Measurements from ENCODE around the gene C6. TPM values are rescaled to one million over a fixed set of nuclear protein-coding genes. Genes with fewer than 3 reads are reported as not detected.

Gene C6
- total RNA-seq, 1 experiment from 2014 or later = not detected

DNA sequence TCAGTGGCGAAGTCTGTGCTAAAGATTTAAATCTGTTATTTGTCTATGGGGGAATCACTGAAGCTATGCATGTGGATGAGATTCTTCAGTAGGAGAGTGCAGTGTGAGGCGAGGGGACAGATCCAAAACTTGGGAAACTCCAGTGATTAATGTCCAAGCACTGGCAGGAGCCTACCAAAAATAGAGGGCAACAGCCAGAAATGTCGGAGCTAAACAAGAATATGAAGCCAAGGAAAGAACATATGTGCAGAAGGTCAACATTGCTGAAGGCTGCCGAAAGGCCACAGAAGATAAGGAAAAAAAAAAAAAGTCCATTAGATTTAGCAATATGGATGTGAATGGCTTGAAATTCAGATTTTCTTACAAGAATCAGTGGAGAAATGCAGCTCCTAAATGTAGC lies 61.8 kb downstream of the C6 start:
- in situ Hi-C loops (cut with HindIII; ENCODE audit: low sequenced_read_pairs) = no loop called here
- no peak for DNase-seq (ENCODE audit: low spot score)

DNA sequence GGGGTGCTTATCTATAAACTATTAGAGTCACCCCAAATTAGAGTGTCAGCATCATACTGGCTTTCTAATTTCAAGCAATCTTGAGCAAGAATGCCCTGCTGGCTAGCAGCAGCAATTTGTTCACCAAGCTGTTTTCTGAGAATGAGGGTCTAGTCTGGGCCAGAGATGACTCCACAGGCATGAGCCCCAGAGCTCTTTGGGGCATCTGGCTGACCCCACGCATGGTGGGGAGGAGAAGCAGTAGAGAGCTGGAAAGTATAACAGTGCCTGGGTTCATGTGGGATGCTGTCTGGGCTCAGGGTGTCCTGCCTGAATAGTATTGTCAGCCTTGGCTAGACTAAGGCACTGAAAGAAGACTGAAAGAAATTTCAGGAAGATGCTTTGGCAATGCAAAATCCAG lies 64.9 kb downstream of the C6 start:
- in situ Hi-C loops (cut with HindIII; ENCODE audit: low sequenced_read_pairs) = no loop called here

DNA sequence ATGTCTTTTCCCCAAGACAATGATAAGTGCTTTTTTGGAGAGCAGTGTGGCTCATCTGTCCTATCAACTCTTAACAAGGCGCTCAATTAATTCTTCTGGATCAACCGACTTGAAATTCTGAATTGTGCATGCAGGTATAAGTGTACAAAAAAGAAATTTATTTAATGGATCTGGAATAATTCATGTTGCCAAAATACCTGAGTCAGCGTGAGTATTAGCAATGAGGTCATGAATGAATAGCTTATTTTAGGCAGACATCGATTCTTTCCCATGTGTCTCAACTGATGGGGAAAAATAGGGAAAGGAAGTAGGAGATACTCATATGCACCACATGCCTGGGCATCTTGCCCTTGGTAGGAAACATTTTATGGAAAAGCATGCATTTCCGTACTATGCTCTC lies 68.0 kb downstream of the C6 start:
- DNase-seq (ENCODE audit: low spot score) = no peak
- in situ Hi-C loops (cut with HindIII; ENCODE audit: low sequenced_read_pairs) = no loop called here

More for the DNA sequence above, 64.9 kb downstream of the C6 start:
- no peak for DNase-seq (ENCODE audit: low spot score)

DNA sequence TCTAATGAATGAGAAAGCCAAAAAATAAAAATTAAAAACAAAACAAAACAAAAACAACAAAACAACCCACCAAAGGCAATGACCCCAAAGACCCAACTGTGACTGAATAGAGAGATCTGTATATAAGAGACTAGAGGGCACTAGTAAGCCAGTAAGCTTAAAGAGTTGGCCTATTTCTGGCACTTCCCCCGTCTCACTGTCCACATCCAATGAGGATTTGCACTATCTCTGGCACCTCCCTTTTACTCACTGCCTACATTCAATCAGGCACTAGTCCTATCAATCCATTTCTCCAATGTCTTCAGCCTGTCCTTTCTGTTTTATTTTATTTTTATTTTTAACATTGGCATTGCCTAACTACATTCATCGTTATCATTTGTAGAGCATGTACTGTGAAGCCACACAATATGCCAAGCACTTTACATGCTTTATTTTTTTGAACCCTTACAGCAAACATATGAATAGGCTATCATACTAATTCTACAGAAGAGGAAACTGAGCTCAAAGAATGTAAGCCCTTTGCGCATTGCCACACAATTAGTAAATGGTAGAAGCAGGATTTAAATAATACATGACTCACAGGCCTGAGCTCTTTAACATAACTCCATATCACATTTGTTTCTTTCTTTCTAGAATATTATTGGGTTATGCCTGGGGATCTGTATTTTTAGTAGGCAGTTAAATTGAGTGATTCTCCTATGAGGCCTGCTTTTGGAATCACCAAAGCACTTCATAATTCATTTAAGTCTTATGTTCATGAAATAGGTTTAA lies 70.0 kb downstream of the C6 start:
- in situ Hi-C loops (cut with HindIII; ENCODE audit: low sequenced_read_pairs) = no loop called here

DNA sequence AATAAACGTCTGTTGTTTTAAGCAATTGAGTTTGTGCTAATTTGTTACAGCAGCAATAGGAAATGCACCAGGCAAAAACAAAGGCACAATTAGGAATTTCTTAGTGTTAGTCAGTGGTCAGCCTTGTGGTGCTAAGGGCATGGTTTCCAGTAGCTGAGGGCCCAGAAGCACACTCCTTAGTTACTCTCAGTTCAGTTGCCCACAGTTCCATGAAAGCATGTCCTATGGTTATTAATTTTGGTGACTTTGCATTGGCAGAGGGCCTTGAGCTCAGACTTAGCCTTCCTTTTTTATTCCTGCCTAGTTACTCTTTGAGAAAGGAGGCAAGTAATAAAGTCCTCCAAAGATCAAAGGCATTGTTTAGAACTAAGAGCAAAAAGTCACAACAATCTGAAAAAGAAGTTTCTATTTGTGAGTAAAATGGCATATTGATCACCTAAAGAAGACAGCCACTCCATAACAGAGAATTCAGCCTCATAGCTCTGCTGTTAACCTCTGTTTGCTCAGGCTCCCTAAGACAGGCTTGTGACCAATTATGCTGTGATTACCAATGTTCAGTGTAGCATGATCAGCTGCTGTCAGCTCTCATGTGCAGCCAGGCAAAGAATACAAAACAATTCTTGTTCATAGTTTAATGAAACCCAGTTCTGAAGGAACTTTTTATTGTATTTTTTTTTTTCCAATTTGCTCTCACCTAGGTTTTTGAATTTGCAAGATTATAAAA lies 85.2 kb downstream of the C6 start:
- DNase-seq (ENCODE audit: low spot score) = no peak
- in situ Hi-C loops (cut with HindIII; ENCODE audit: low sequenced_read_pairs) = no loop called here

More for the DNA sequence above, 70.0 kb downstream of the C6 start:
- no peak for DNase-seq (ENCODE audit: low spot score)

DNA sequence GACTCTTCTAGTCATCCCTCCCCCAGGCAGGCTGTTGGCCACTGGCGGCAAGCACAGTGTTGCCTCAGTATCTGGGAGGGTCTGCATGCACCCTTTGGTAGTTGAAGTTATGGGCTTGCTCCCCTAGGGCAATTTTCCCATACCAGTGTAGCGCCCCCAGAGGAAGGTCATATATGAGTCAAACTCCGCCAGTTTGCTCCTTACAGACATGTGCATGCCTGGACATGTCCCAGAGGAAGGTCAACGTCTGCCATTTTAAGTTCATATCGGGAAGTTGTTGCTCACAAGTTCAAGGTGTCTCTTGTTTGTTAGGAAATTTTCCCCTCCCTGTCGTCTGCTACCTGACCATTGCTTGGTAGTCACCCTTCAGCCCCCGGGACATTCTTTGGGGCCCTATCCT lies 90.9 kb downstream of the C6 start:
- in situ Hi-C loops (cut with HindIII; ENCODE audit: low sequenced_read_pairs) = no loop called here
- DNase-seq (ENCODE audit: low spot score) = no peak

DNA sequence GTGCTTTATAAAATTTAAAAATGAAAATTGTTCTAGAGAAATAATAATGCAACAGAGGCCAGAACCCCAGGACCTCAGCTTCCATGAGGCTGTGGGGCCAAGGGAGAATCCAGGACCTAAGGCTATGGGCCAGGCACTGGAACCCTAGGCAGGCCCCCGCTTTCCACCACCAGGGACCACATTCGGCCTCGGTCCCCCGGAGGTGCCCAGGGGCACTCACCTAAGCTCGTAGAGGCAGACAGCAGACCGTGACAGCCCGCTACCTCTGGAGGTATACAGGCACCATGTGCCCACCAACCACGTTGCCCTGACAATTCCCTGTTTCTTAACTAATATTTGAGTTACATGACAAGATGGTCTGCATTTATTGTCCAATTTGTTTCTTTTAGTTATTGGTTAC lies 92.7 kb downstream of the C6 start:
- in situ Hi-C loops (cut with HindIII; ENCODE audit: low sequenced_read_pairs) = no loop called here
- no peak for DNase-seq (ENCODE audit: low spot score)

DNA sequence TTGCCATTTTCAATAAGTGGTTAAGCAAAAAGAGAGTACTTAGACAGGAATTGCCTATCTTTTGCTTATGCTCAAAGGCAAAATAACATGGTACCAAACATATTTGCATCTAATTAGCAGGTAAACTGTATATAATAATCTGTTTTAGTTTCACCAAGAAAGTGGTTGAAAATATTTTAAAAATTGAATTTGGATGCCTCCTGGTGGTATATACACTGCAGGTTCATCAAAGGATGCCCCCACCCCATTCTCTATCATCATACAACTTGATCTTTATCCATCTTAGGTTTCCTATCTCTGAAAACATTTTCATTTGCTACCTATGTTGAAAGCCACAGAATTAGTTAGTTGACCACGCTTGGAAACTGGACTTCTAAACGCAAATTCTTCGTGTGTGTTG lies 95.2 kb downstream of the C6 start:
- in situ Hi-C loops (cut with HindIII; ENCODE audit: low sequenced_read_pairs) = no loop called here
- no peak for DNase-seq (ENCODE audit: low spot score)

DNA sequence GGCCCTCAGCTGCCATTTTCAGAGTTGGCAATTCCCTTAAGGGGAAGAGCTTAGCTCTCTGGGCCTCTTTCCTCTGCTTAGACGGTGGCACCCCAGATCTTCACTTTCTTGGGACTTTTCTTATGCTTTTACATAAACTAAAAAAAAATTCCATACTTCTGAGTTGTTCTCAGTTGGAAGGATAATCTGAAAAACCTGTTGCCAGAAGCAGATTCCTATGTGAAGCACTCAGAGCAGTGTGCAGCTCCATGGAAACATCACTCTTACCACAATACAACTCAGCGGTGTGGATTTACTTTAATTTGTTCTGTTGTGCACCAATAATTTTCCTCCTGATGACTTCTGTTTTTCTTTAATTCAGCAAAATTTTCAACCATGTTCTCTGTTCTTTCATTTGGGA lies 98.1 kb downstream of the C6 start:
- in situ Hi-C loops (cut with HindIII; ENCODE audit: low sequenced_read_pairs) = no loop called here
- DNase-seq (ENCODE audit: low spot score) = no peak

DNA sequence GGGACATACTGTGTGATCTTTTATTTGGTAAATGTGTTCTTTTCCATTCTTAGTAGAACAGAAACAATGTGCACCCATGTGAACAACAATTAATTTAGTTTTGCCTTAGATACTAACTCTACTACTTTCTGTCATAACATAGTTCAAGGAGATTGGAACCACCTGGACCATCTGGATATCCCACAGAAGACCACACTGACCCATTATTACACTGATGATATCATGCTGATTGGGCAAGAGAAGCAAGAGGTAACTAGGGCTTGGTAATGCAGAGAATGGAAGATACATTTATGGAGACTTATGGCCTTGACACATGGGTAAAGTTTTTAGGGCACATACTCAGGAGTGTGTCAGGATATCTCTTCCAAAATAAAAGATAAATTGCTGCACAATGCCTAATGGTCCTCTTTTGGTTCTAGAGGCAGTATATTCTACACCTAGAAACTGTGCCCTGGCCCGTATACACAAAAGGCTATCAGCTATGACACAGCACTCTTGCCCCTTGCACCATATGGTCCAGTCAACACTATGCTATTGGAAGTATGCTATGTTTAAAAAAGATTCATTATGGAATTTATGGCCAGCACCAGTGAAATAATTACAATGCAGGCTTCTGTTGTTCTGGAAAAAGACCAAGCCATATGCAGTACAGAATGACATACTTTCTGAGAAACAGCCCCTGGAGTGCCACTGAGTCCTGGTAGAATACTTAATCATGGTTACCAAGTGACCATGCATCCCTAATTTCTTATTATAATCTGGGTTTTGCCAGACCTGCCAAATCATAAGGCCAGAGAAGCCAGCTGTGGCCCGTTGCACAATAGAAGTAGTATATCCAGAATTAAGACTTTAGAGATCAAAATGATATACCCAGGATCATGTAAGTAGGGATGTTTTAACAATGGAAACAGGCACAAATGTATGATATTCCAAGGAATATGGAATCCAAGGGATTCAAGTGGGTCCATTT lies 100.6 kb downstream of the C6 start:
- DNase-seq (ENCODE audit: low spot score) = no peak
- in situ Hi-C loops (cut with HindIII; ENCODE audit: low sequenced_read_pairs) = no loop called here

DNA sequence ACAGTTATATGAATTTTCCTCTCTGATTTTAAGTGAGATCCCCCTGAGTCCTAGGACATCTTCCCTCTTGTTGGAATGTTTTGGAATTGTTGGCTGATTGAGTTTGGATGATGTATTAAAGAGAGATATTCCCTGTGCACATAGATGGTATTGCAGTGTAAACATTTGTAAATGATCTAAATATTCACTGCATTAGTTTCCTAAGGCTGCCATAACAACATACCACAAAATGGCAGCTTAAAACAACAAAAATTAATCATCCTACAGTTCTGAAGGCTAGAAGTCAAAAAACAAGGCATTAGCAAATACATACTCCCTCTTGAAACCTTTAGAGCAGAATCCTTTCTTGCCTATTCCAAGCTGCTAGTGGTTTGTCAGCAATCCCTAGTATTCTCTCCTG lies 104.1 kb downstream of the C6 start:
- DNase-seq (ENCODE audit: low spot score) = no peak
- in situ Hi-C loops (cut with HindIII; ENCODE audit: low sequenced_read_pairs) = no loop called here

DNA sequence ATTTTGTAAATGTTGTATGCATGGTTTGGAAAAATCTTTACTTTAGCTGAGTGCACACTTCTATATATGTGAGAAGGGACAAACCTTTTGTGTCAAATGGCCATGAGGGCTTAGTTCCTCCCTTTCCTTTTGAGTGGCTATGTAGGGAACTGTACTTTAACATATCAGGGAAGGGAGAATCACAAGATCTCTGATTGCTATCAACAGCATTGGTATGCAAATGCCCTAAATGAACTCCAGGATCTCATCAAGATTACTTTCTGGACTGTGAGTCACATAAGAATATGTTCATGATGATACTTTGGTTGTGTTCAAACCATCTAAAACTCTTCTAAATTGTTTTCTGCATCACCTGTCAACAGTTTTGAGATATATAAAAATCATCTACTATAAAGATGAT lies 111.0 kb downstream of the C6 start:
- in situ Hi-C loops (cut with HindIII; ENCODE audit: low sequenced_read_pairs) = no loop called here
- no peak for DNase-seq (ENCODE audit: low spot score)

DNA sequence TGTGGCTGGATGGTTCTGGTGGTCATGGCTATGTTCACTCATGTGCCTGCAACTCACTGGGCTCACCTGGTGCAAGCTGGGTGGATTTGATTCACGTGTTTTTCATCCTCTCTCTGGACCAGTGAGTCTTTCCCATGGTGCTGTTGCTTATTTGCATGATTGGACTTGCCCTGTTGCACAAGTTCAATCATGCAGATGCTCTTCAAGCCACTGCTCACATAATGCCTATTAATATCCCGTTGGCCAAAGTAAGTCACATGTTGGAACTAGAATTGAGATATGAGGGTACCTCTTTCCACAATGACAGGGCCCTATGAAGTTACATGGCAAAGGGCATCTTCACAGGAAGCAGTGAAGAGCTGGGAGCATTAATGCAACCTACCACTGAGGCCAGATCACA lies 115.7 kb downstream of the C6 start:
- no peak for DNase-seq (ENCODE audit: low spot score)
- in situ Hi-C loops (cut with HindIII; ENCODE audit: low sequenced_read_pairs) = no loop called here

DNA sequence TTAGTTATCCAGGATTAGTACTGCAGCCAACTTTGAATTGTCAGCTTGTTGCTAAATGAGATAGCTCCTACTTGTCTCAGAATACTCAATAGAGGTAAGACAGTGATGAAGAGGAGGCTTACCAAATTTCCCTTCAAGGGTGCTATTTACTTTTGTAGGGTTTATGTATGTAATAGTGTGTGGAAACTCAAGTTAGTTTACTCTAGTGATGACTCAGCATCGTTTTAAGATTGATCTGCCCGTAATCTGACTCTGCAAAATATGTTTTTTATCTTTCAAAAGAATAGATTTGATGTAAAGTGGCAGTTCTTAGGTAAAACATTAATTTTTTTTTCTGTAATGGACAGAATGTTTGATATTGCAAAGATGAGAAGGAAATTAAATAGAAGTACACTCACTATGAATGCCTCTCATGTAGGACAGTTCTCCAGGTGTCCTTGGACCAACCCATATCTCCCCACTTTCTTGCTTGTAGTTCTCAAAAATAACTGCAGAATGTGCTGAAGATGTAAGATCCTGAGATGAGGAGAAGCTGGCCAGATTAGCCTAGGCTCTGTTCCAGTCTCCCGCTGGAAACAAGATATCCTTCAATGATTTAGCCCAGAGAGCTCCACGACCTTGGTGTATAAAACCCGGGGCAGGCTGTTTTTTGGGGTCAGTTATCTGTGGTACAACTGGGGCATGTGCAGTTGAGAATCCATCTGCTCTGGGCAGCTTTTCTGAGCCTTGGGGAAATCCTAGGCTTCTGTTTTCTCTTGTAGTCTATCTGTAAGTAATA lies 117.8 kb downstream of the C6 start:
- in situ Hi-C loops (cut with HindIII; ENCODE audit: low sequenced_read_pairs) = no loop called here
- DNase-seq (ENCODE audit: low spot score) = peak; percentile 27

DNA sequence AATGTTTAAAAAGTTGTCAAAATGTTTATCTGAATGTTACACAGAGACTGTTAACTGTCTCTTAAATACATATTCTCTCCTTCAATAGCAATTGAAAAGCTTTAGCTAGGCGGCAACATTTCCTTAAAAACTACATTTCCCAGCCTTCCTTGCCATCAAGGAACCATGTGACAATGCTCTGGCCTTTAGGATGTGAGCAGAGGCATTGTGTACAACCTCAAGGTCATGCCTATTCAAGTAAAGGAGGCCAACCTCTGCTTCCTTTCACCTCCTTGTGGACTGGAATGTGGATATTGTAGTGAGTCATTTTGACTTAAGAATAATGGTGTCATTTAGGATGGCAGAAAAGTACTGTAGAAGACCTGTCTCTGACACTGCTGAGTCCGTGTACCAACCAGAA lies 118.5 kb downstream of the C6 start:
- in situ Hi-C loops (cut with HindIII; ENCODE audit: low sequenced_read_pairs) = no loop called here
- no peak for DNase-seq (ENCODE audit: low spot score)

DNA sequence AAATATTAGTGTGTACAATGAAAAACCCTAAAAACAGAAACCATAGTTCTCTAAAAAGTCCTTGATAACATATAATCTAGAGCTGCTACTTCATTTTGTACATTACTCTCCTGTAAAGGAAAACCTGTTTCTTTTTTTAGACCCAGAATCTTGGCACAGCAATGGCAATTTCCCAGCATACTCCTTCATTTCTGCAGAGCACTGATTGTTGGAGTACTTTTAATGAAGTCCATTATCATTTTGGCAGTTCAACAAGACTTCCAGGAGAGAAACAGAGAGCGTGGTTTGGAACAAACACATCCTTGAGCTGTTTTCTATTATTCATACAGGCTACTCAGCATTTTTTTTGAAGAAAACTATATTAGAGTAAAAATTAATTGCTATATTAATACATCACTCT lies 119.5 kb downstream of the C6 start:
- DNase-seq (ENCODE audit: low spot score) = peak; percentile 7
- in situ Hi-C loops (cut with HindIII; ENCODE audit: low sequenced_read_pairs) = no loop called here

All from G401 (cell line).